ENCODE measurements around the gene PTPRN2. TPM values are rescaled to one million over a fixed set of nuclear protein-coding genes. Genes with fewer than 3 reads are reported as not detected.

Gene PTPRN2
- total and polyA plus RNA-seq, 8 donors = 12.2 to 49.2 (median 31.8) TPM

GRCh38 chr7:158476331-158476932 is 111.2 kb downstream of the PTPRN2 start:
- Histone ChIP-seq H3K27me3 (no peaks in the 10 kb centered on the region), H3K4me3 (no peak overlapping the region), H3K36me3 (no peaks in the 10 kb centered on the region), H3K27ac (no peak overlapping the region), H3K4me1 (no peaks in the 10 kb centered on the region), H3K9me3 (no peaks in the 10 kb centered on the region)
- TF ChIP-seq, protein P1, sequence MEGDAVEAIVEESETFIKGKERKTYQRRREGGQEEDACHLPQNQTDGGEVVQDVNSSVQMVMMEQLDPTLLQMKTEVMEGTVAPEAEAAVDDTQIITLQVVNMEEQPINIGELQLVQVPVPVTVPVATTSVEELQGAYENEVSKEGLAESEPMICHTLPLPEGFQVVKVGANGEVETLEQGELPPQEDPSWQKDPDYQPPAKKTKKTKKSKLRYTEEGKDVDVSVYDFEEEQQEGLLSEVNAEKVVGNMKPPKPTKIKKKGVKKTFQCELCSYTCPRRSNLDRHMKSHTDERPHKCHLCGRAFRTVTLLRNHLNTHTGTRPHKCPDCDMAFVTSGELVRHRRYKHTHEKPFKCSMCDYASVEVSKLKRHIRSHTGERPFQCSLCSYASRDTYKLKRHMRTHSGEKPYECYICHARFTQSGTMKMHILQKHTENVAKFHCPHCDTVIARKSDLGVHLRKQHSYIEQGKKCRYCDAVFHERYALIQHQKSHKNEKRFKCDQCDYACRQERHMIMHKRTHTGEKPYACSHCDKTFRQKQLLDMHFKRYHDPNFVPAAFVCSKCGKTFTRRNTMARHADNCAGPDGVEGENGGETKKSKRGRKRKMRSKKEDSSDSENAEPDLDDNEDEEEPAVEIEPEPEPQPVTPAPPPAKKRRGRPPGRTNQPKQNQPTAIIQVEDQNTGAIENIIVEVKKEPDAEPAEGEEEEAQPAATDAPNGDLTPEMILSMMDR (IDR thresholded peaks at IDR 0.05) = no peak
- no peak for ATAC-seq
- DNase-seq = no peak
- 84 to 85% methylated on average over 24 of the region's 24 CpGs for WGBS, 2 donors
- intact Hi-C loops (cut with DNase I) = no loop called here
- FAIRE-seq = no peak

DNA sequence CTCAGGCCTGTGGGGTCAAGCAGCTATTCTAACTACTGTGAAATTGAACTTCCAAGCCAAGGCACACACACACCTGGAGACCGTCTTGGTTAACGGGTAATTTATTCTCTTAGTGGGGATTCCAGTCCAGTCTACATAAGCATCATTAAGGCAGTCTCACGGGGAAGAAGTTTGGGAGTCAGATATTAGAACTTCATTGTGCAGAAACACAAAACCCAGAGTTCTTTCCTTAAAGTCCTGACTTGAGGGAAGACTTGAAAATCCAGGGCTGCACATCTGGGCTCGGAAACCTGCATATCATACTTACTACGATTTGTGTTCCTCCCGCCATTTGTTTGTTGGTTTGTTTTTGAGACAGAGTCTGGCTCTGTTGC is 112.0 kb downstream of the PTPRN2 start:
- Histone ChIP-seq H3K4me1 (no peaks in the 10 kb centered on the region), H3K27me3 (no peaks in the 10 kb centered on the region), H3K36me3 (no peaks in the 10 kb centered on the region), H3K4me3 (no peak overlapping the region), H3K9me3 (no peaks in the 10 kb centered on the region), H3K27ac (no peak overlapping the region)
- FAIRE-seq (no peak), DNase-seq (no peak), ATAC-seq (no peak)
- TF ChIP-seq, protein P1 (IDR thresholded peaks at IDR 0.05) = no peak
- 85 to 91% methylated on average over 6 of the region's 6 CpGs for WGBS, 2 donors
- intact Hi-C loops (cut with DNase I) = no loop called here

GRCh38 chr7:158475036-158475678 is 112.5 kb downstream of the PTPRN2 start:
- WGBS, 2 donors = 88 to 93% methylated on average over 22 of the region's 22 CpGs
- no peaks in the 10 kb centered on the region for H3K27me3 ChIP-seq
- no peak for ATAC-seq
- no peak for DNase-seq
- no peaks in the 10 kb centered on the region for H3K4me1 ChIP-seq
- intact Hi-C loops (cut with DNase I) = no loop called here
- no peak for FAIRE-seq
- H3K4me3 ChIP-seq = no peak overlapping the region
- H3K27ac ChIP-seq = no peak overlapping the region
- TF ChIP-seq, protein P1 (IDR thresholded peaks at IDR 0.05) = no peak
- H3K9me3 ChIP-seq = no peaks in the 10 kb centered on the region
- H3K36me3 ChIP-seq = no peaks in the 10 kb centered on the region

DNA sequence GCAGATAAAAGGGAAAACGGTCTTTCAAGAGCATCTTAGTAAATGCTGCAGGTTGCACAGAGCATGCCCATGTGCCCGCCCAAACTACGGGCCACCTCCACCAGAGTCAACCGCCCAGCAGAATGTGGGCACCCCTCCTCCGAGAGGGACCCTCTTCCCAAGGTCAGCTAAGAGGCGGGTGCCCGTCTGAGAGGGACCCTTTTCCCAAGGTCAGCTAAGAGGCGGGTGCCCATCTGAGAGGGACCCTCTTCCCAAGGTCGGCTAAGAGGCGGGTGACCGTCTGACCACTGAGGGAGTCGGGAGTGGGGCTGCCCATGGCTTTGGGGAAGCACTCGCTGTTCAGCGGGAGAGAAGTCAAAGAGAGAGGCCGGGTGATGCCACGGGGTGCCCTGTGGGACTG is 113.1 kb downstream of the PTPRN2 start:
- ATAC-seq (no peak), DNase-seq (no peak), FAIRE-seq (no peak)
- WGBS, 2 donors = 79 to 82% methylated on average over 16 of the region's 16 CpGs
- intact Hi-C loops (cut with DNase I) = no loop called here
- Histone ChIP-seq H3K27ac (no peak overlapping the region), H3K27me3 (no peaks in the 10 kb centered on the region), H3K36me3 (no peaks in the 10 kb centered on the region), H3K9me3 (no peaks in the 10 kb centered on the region), H3K4me1 (no peaks in the 10 kb centered on the region), H3K4me3 (no peak overlapping the region)
- TF ChIP-seq, protein P1 (IDR thresholded peaks at IDR 0.05) = no peak

GRCh38 chr7:158473946-158474345 is 113.7 kb downstream of the PTPRN2 start:
- H3K27ac ChIP-seq = no peak overlapping the region
- no peaks in the 10 kb centered on the region for H3K9me3 ChIP-seq
- H3K4me3 ChIP-seq = no peak overlapping the region
- ATAC-seq (no peak), FAIRE-seq (no peak), DNase-seq (no peak)
- 88 to 92% methylated on average over 12 of the region's 12 CpGs for WGBS, 2 donors
- intact Hi-C loops (cut with DNase I) = no loop called here
- TF ChIP-seq, protein P1 (IDR thresholded peaks at IDR 0.05) = no peak
- H3K36me3 ChIP-seq = no peaks in the 10 kb centered on the region
- H3K27me3 ChIP-seq = no peaks in the 10 kb centered on the region
- no peaks in the 10 kb centered on the region for H3K4me1 ChIP-seq
